ENCODE results near the gene CES3.

CES3 gene

GRCh38 chr16:67013233-67013822, 52.3 kb downstream of the CES3 start:
- DNase-seq = no peak

GRCh38 chr16:67013823-67014633, 53.0 kb downstream of the CES3 start:
- peak; percentile 53 for DNase-seq

- no peak for DNase-seq
Measured at GRCh38 chr16:67014634-67015312, 53.7 kb downstream of the CES3 start.

GRCh38 chr16:67015313-67015731, 54.3 kb downstream of the CES3 start:
- DNase-seq = no peak

GRCh38 chr16:67016143-67016542, 55.1 kb downstream of the CES3 start:
- no peak for DNase-seq

- no peak for DNase-seq
Measured at GRCh38 chr16:67016681-67017420, 55.8 kb downstream of the CES3 start.

- no peak for DNase-seq
Measured at GRCh38 chr16:67017421-67017750, 56.3 kb downstream of the CES3 start.

- DNase-seq = peak; percentile 25
Measured at GRCh38 chr16:67017810-67018488, 56.9 kb downstream of the CES3 start.

GRCh38 chr16:67019171-67019570, 58.1 kb downstream of the CES3 start:
- no peak for DNase-seq

- no peak for DNase-seq
Measured at GRCh38 chr16:67021321-67021720, 60.3 kb downstream of the CES3 start.

- DNase-seq = no peak
Measured at GRCh38 chr16:67022531-67023214, 61.6 kb downstream of the CES3 start.

- no peak for DNase-seq
Measured at GRCh38 chr16:67023689-67024088, 62.6 kb downstream of the CES3 start.
